SU-DHL-6 (cell line): Measurements from ENCODE around the gene SLN.

ENCODE experiments used
- H2AFZ ChIP-seq: fragments of 200-600 bp; sonication (generic); 2 replicates; pipeline ENCODE4 v1.6.1; 2014; ENCODE audit warnings: low read depth, mild to moderate bottlenecking, moderate library complexity, mixed read lengths, antibody characterized with exemption, low read length; ENCODE audit not compliant: severe bottlenecking
- H3F3A ChIP-seq: fragments of 200-600 bp; shearing (Covaris generic); 2 replicates; pipeline ENCODE4 v1.6.0; 2016; ENCODE audit warnings: antibody characterized with exemption, mild to moderate bottlenecking; ENCODE audit not compliant: insufficient read depth
- H3K27ac ChIP-seq: fragments of 200-600 bp; sonication (generic); 2 replicates; pipeline ENCODE4 v1.5.1; 2016; ENCODE audit warnings: low read depth, mild to moderate bottlenecking, low read length, moderate library complexity, mixed read lengths
- H3K27me3 ChIP-seq: fragments of 200-600 bp; sonication (generic), shearing (Covaris generic); 2 replicates; pipeline ENCODE4 v1.6.0; 2014; ENCODE audit warnings: mild to moderate bottlenecking, low read length
- H3K36me3 ChIP-seq: fragments of 200-600 bp; sonication (generic); 2 replicates; pipeline ENCODE4 v1.6.1; 2014; ENCODE audit warnings: mild to moderate bottlenecking, low read length, mixed read lengths
- H3K4me2 ChIP-seq: fragments of 300-600, 200-600 bp; shearing (Covaris generic), sonication (generic); 2 replicates; pipeline ENCODE4 v1.6.0; 2014; ENCODE audit warnings: low read length, low read depth, mild to moderate bottlenecking; ENCODE audit not compliant: poor library complexity, severe bottlenecking
- H3K4me3 ChIP-seq: fragments of 200-600 bp; sonication (generic); 2 replicates; pipeline ENCODE4 v1.5.1; 2014; ENCODE audit warnings: antibody characterized with exemption, low read length, mild to moderate bottlenecking, mixed read lengths; ENCODE audit not compliant: insufficient read depth, poor library complexity, severe bottlenecking
- H3K79me2 ChIP-seq: fragments of 200-600 bp; sonication (generic); 2 replicates; pipeline ENCODE4 v1.6.1; 2014; ENCODE audit warnings: mild to moderate bottlenecking, low read length, moderate library complexity; ENCODE audit not compliant: insufficient read depth
- H3K9ac ChIP-seq: fragments of 200-600 bp; sonication (generic); 2 replicates; pipeline ENCODE4 v1.7.0; 2014; ENCODE audit warnings: mild to moderate bottlenecking, low read length
- H3K9me2 ChIP-seq: fragments of 200-600 bp; sonication (generic); replicated peaks from 2 replicates; pipeline ENCODE4 v1.6.1; 2014; ENCODE audit warnings: low read length; ENCODE audit not compliant: insufficient read depth
- H3K9me3 ChIP-seq: fragments of 200-600 bp; sonication (generic); 2 replicates; pipeline ENCODE4 v1.6.1; 2014; ENCODE audit warnings: low read length, mixed read lengths; ENCODE audit not compliant: insufficient read depth
- H4K20me1 ChIP-seq: fragments of 200-600 bp; sonication (generic); 2 replicates; pipeline ENCODE4 v1.6.1; 2014; ENCODE audit warnings: low read depth, mild to moderate bottlenecking, antibody characterized with exemption, low read length, moderate library complexity, mixed read lengths
- EZH2phosphoT487 ChIP-seq: fragments of 200-600 bp; sonication (generic), shearing (Covaris generic); conservative IDR thresholded peaks from 2 replicates; pipeline ENCODE4 v1.6.1; 2018; ENCODE audit warnings: mild to moderate bottlenecking, antibody characterized with exemption, low read length, moderate library complexity, mixed read lengths
- TF ChIP-seq, protein P1 (sequence below): fragments of 200-600 bp; sonication (generic); IDR thresholded peaks from one replicate; pipeline ENCODE4 v1.5.1; 2017; ENCODE audit warnings: antibody characterized with exemption, mild to moderate bottlenecking, low read length, moderate library complexity; ENCODE audit not compliant: insufficient read depth, poor library complexity, severe bottlenecking

Gene SLN

GRCh38 chr11:107751082-107751481, 39.2 kb upstream of the SLN start:
- Histone ChIP-seq H3K4me2 (no peak overlapping the region), H3K9ac (no peak overlapping the region), H3K36me3 (no peaks in the 10 kb centered on the region), H3K27ac (no peak overlapping the region), H3K79me2 (no peaks in the 10 kb centered on the region), H4K20me1 (no peaks in the 10 kb centered on the region), H3K4me3 (no peak overlapping the region), H3K9me3 (no peaks in the 10 kb centered on the region), H3F3A (no peaks in the 10 kb centered on the region), H3K27me3 (no peaks in the 10 kb centered on the region), H3K9me2 (no peaks in the 10 kb centered on the region), H2AFZ (no peak overlapping the region)
- TF ChIP-seq EZH2phosphoT487 = no peak
- TF ChIP-seq, protein P1, sequence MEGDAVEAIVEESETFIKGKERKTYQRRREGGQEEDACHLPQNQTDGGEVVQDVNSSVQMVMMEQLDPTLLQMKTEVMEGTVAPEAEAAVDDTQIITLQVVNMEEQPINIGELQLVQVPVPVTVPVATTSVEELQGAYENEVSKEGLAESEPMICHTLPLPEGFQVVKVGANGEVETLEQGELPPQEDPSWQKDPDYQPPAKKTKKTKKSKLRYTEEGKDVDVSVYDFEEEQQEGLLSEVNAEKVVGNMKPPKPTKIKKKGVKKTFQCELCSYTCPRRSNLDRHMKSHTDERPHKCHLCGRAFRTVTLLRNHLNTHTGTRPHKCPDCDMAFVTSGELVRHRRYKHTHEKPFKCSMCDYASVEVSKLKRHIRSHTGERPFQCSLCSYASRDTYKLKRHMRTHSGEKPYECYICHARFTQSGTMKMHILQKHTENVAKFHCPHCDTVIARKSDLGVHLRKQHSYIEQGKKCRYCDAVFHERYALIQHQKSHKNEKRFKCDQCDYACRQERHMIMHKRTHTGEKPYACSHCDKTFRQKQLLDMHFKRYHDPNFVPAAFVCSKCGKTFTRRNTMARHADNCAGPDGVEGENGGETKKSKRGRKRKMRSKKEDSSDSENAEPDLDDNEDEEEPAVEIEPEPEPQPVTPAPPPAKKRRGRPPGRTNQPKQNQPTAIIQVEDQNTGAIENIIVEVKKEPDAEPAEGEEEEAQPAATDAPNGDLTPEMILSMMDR = no peak

GRCh38 chr11:107750313-107750712, 38.5 kb upstream of the SLN start:
- Histone ChIP-seq H3F3A (no peaks in the 10 kb centered on the region), H3K4me2 (no peak overlapping the region), H3K9ac (no peak overlapping the region), H3K27ac (no peak overlapping the region), H3K9me3 (no peaks in the 10 kb centered on the region), H4K20me1 (no peaks in the 10 kb centered on the region), H3K79me2 (no peaks in the 10 kb centered on the region), H3K27me3 (no peaks in the 10 kb centered on the region), H3K4me3 (no peak overlapping the region), H2AFZ (no peak overlapping the region), H3K36me3 (no peaks in the 10 kb centered on the region), H3K9me2 (no peaks in the 10 kb centered on the region)
- TF ChIP-seq EZH2phosphoT487 = no peak
- TF ChIP-seq, protein P1 = no peak

- Histone ChIP-seq H3K27me3 (no peaks in the 10 kb centered on the region), H3K27ac (no peak overlapping the region), H3F3A (no peaks in the 10 kb centered on the region), H3K9me3 (no peaks in the 10 kb centered on the region), H3K4me3 (no peak overlapping the region), H3K9me2 (no peaks in the 10 kb centered on the region), H3K36me3 (no peaks in the 10 kb centered on the region), H2AFZ (no peak overlapping the region), H3K4me2 (no peak overlapping the region), H3K79me2 (no peaks in the 10 kb centered on the region), H4K20me1 (no peaks in the 10 kb centered on the region), H3K9ac (no peak overlapping the region)
- no peak for TF ChIP-seq EZH2phosphoT487
- TF ChIP-seq, protein P1 = no peak
These were observed 35.8 kb upstream of the SLN start for GRCh38 chr11:107747622-107748021.
